Calu3 (cell line): Measurements from ENCODE around the gene LRRC28. TPM values are rescaled to one million over a fixed set of nuclear protein-coding genes. Genes with fewer than 3 reads are reported as not detected.

Experiments
- BruUV-seq: library from RNA; stranded (reverse); fragments of 400-500 nt; replicated peaks from 2 replicates; lab custom pipeline; 2021; lab: Mats Ljungman, UMichigan
- CTCF ChIA-PET: fragments of 300-600 bp; sonication (Branson Sonifier 250); formaldehyde crosslinking; loops from one replicate; lab custom pipeline; 2022; ENCODE audit warnings: antibody characterized with exemption; lab: Charles Lee
- DNase-seq: peaks from one replicate; pipeline ENCODE4 v3.0.0; 2022
- H3K27ac Mint-ChIP-seq: one replicate; pipeline ENCODE4 v1.8.0; 2022; ENCODE audit warnings: mixed read lengths; ENCODE audit not compliant: unreplicated experiment
- H3K27me3 Mint-ChIP-seq: one replicate; pipeline ENCODE4 v1.8.0; 2022; ENCODE audit warnings: mixed read lengths; ENCODE audit not compliant: unreplicated experiment
- H3K36me3 Mint-ChIP-seq: one replicate; pipeline ENCODE4 v1.8.0; 2022; ENCODE audit warnings: mild to moderate bottlenecking, moderate library complexity, mixed read lengths; ENCODE audit not compliant: insufficient read depth, unreplicated experiment
- H3K4me1 Mint-ChIP-seq: one replicate; pipeline ENCODE4 v1.8.0; 2022; ENCODE audit warnings: mild to moderate bottlenecking, low read depth, mixed read lengths; ENCODE audit not compliant: unreplicated experiment
- H3K4me3 Mint-ChIP-seq: one replicate; pipeline ENCODE4 v1.8.0; 2022; ENCODE audit warnings: mild to moderate bottlenecking, low read depth, moderate library complexity, mixed read lengths; ENCODE audit not compliant: unreplicated experiment
- H3K9me3 Mint-ChIP-seq: one replicate; pipeline ENCODE4 v1.8.0; 2022; ENCODE audit warnings: low read depth, mixed read lengths; ENCODE audit not compliant: unreplicated experiment
- intact Hi-C: fragments of 100-400 bp; cut with micrococcal nuclease; formaldehyde crosslinking; loops from one replicate; pipeline ENCODE4 v1.10.0; 2022; ENCODE audit not compliant: unreplicated experiment
- total RNA-seq: library from RNA; stranded (reverse); gene quantifications from 2 replicates; pipeline ENCODE4 v1.2.3, GENCODE V29; 2022
- TF ChIP-seq, protein P1 (sequence below): fragments of 200-600 bp; IDR thresholded peaks from one replicate; pipeline ENCODE4 v1.8.0; 2022; ENCODE audit warnings: antibody characterized with exemption; ENCODE audit not compliant: unreplicated experiment

The LRRC28 gene
- total RNA-seq, 1 experiment from 2014 or later = 21.8 TPM

DNA sequence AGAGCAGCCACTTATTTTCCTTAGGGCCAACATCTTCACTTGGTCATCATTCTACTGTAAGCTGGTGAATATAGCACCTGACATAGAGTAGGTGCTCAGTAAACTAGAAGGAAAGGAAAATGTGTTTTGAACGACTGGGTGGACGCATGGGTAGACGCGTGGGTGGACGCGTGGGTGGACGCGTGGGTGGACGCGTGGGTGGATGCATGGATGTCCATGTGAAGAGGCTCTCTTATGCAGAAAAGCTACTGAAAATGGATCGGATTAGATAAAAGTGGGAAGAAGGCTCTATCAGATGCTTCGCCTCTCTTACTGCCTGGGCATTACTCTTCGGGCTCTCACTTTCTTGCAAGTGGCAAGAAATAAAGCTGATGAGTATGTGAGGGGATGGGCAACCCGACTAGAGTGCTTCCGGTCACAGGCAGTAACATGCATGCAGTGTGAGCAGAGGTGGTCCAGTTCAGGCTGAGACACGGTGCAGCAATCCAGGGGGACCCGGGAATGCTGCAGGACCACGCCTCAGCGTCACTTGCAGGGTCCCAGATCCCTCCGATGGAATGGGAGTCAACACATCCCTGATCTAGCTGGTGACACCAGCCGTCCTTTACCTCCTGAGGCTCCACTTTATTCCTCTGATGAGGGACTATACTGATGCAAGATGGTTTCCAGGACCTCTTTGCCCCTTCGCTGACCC is 176.5 kb downstream of the LRRC28 start:
- Mint-ChIP-seq H3K27me3 (no peaks in the 10 kb centered on the region), H3K4me3 (no peak overlapping the region), H3K36me3 (no peaks in the 10 kb centered on the region), H3K27ac (no peak overlapping the region), H3K4me1 (peaks cover 36% of the 10 kb centered on the region), H3K9me3 (no peaks in the 10 kb centered on the region)
- intact Hi-C loops = no loop called here
- TF ChIP-seq, protein P1, sequence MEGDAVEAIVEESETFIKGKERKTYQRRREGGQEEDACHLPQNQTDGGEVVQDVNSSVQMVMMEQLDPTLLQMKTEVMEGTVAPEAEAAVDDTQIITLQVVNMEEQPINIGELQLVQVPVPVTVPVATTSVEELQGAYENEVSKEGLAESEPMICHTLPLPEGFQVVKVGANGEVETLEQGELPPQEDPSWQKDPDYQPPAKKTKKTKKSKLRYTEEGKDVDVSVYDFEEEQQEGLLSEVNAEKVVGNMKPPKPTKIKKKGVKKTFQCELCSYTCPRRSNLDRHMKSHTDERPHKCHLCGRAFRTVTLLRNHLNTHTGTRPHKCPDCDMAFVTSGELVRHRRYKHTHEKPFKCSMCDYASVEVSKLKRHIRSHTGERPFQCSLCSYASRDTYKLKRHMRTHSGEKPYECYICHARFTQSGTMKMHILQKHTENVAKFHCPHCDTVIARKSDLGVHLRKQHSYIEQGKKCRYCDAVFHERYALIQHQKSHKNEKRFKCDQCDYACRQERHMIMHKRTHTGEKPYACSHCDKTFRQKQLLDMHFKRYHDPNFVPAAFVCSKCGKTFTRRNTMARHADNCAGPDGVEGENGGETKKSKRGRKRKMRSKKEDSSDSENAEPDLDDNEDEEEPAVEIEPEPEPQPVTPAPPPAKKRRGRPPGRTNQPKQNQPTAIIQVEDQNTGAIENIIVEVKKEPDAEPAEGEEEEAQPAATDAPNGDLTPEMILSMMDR = no peak
- CTCF ChIA-PET = no interaction called here
- no peak for DNase-seq
- no TSS peak for BruUV-seq

DNA sequence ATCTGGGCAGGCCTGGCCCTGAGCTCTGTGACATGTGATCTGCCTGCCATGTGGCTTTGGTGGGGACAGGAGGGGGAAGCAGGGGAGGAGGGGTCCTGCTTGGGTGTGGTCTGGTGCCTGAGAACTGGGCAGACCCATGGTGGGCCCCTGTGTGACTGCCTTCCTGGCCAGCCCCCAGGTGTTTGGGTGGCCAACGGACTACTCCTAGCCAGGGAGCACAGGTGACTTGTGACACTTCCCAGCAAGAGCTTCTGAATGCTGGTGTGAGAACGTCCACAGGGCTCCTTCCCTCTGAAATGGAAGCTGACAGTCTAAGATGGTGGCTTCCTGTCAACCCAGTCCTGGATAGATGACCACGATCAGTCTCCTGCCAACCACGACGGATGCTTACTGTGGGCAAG is 178.4 kb downstream of the LRRC28 start:
- H3K36me3 Mint-ChIP-seq = peaks cover 5% of the 10 kb centered on the region
- H3K27me3 Mint-ChIP-seq = no peaks in the 10 kb centered on the region
- no peak overlapping the region for H3K27ac Mint-ChIP-seq
- no TSS peak for BruUV-seq
- peaks cover 47% of the 10 kb centered on the region for H3K4me1 Mint-ChIP-seq
- H3K9me3 Mint-ChIP-seq = no peaks in the 10 kb centered on the region
- intact Hi-C loops = no loop called here
- CTCF ChIA-PET = interaction anchor here (1.5 kb wide), 1 partner anchor 275 kb away, joined by 3 read pairs; no protein-coding TSS in a partner anchor
- H3K4me3 Mint-ChIP-seq = no peak overlapping the region
- DNase-seq = no peak
- TF ChIP-seq, protein P1 = no peak

DNA sequence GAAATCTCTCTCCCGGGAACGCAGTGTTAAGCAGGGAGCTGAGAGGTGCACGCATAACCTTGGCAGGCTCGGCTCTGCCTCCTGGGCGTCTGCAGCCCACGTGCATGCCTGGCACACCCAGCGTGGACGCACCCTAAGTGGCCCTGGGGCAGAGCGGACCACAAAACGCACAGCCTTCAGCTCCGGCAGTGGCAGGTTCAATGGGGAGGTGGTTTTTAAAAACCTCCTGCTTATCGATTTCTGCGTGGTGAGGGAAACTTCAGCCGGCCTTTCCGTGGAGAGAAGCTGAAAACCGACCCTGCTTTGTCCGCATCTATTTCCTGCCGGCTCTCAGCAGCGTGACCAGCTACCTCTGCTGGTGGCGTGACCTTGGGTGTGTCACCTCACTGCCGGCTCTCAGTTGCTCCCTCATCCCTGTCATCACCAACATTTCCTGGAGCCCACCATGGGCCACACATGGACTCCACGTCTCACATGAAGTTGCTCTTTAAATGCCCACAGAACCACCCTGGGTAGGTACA is 179.7 kb downstream of the LRRC28 start:
- BruUV-seq = no TSS peak
- no peak for DNase-seq
- no peak overlapping the region for H3K4me3 Mint-ChIP-seq
- peaks cover 5% of the 10 kb centered on the region for H3K36me3 Mint-ChIP-seq
- TF ChIP-seq, protein P1 = no peak
- no peak overlapping the region for H3K27ac Mint-ChIP-seq
- CTCF ChIA-PET = interaction anchor here (1.5 kb wide), 1 partner anchor 274 kb away, joined by 3 read pairs; no protein-coding TSS in a partner anchor
- H3K27me3 Mint-ChIP-seq = no peaks in the 10 kb centered on the region
- H3K9me3 Mint-ChIP-seq = no peaks in the 10 kb centered on the region
- H3K4me1 Mint-ChIP-seq = peaks cover 46% of the 10 kb centered on the region
- intact Hi-C loops = no loop called here

DNA sequence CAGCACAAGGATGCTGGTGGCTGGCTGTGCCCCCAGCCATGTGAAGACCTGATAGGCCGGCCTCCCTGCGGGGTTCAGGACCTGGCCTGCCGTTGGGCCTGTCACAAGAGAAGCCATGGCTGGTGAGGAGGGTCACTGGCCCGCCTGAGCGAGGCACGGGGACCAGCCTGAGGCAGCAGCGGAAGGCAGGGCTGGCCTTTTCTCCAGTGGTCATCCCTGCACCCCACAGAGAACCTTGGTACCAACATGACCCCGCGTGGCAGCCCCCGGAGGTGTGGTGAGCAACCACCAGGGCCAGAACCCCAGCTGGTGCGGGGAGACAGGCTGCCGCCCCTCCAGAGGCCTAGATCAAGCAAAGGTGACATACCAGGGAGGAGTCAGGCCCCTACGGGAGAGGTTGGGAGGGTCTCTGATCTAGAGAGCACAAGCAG is 180.4 kb downstream of the LRRC28 start:
- peaks cover 38% of the 10 kb centered on the region for H3K4me1 Mint-ChIP-seq
- no peaks in the 10 kb centered on the region for H3K9me3 Mint-ChIP-seq
- intact Hi-C loops = no loop called here
- no TSS peak for BruUV-seq
- no peak for DNase-seq
- H3K27ac Mint-ChIP-seq = no peak overlapping the region
- H3K4me3 Mint-ChIP-seq = no peak overlapping the region
- no peaks in the 10 kb centered on the region for H3K27me3 Mint-ChIP-seq
- peaks cover 5% of the 10 kb centered on the region for H3K36me3 Mint-ChIP-seq
- CTCF ChIA-PET = no interaction called here
- TF ChIP-seq, protein P1 = no peak
